Measurements from ENCODE around the gene ATF5. TPM values are rescaled to one million over a fixed set of nuclear protein-coding genes. Genes with fewer than 3 reads are reported as not detected.
A peak's percentile ranks its signal among the peaks of the same experiment; 100 is the strongest.

The ATF5 gene
- total and polyA plus RNA-seq, 2 of the 13 experiments (the other 11 are each of a cell fraction or from before 2014, with no cell fraction given): 5.2 to 10.3 TPM

- TF ChIP-seq TRIM22 (IDR thresholded peaks at IDR 0.05) (no peak), BRD4 (CRISPR knock-in tag; IDR thresholded peaks at IDR 0.05) (0 out of 2 replicates have a peak, but pooled peaks have one; percentile 10), BRCA1 (CRISPR knock-in tag; IDR thresholded peaks at IDR 0.05) (peak; percentile 93), IKZF4 (CRISPR knock-in tag; IDR thresholded peaks at IDR 0.05; ENCODE audit: borderline replicate concordance, low read depth, not compliant biosample characterization) (peak; percentile 48), HDAC1 (CRISPR knock-in tag; IDR thresholded peaks at IDR 0.05) (no peak), AHDC1 (CRISPR knock-in tag; IDR thresholded peaks at IDR 0.05; ENCODE audit: borderline replicate concordance) (no peak), ZBTB21 (CRISPR knock-in tag; IDR thresholded peaks at IDR 0.05) (no peak), JUNB (CRISPR knock-in tag; IDR thresholded peaks at IDR 0.05; ENCODE audit: borderline replicate concordance) (no peak), GATA4 (IDR thresholded peaks at IDR 0.05; ENCODE audit: borderline replicate concordance, low read depth) (0 out of 2 replicates have a peak, but pooled peaks have one; percentile 59), MAFF (IDR thresholded peaks at IDR 0.05; ENCODE audit: low read depth, low read length) (no peak), PREB (CRISPR knock-in tag; IDR thresholded peaks at IDR 0.05) (no peak), ZC3H13 (CRISPR knock-in tag; IDR thresholded peaks at IDR 0.05) (no peak), TGIF2 (CRISPR knock-in tag; IDR thresholded peaks at IDR 0.05) (no peak), ZSCAN21 (CRISPR knock-in tag; IDR thresholded peaks at IDR 0.05; ENCODE audit: borderline replicate concordance) (peak; percentile 91), ZNF143 (CRISPR knock-in tag; IDR thresholded peaks at IDR 0.05) (peak; percentile 10; the same call in 1 of the 2 replicates), CHD2 (IDR thresholded peaks at IDR 0.05; ENCODE audit: low read depth, low read length) (no peak)
- TF ChIP-seq, protein P1, sequence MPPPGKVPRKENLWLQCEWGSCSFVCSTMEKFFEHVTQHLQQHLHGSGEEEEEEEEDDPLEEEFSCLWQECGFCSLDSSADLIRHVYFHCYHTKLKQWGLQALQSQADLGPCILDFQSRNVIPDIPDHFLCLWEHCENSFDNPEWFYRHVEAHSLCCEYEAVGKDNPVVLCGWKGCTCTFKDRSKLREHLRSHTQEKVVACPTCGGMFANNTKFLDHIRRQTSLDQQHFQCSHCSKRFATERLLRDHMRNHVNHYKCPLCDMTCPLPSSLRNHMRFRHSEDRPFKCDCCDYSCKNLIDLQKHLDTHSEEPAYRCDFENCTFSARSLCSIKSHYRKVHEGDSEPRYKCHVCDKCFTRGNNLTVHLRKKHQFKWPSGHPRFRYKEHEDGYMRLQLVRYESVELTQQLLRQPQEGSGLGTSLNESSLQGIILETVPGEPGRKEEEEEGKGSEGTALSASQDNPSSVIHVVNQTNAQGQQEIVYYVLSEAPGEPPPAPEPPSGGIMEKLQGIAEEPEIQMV (CRISPR knock-in tag; IDR thresholded peaks at IDR 0.05; ENCODE audit: low read depth): no peak; the same call in 1 of the 2 replicates
- TF ChIP-seq, protein P2, sequence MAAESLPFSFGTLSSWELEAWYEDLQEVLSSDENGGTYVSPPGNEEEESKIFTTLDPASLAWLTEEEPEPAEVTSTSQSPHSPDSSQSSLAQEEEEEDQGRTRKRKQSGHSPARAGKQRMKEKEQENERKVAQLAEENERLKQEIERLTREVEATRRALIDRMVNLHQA (CRISPR knock-in tag; IDR thresholded peaks at IDR 0.05): no peak
Measured at GRCh38 chr19:49929611-49930482, 842 bp downstream of the ATF5 start (continued).
